ENCODE data around the gene BBX. TPM values are rescaled to one million over a fixed set of nuclear protein-coding genes. Genes with fewer than 3 reads are reported as not detected.

Gene BBX
- polyA plus RNA-seq, 1 donor from 2014 or later = 23.8 TPM

- TF ChIP-seq CTCF (IDR thresholded peaks at IDR 0.05; ENCODE audit: poor library complexity, severe bottlenecking) (no peak), POLR2AphosphoS5 (IDR thresholded peaks at IDR 0.05) (no peak)
- Histone ChIP-seq H3K9me2 (ENCODE audit: insufficient read depth, low read length) (no peaks in the 10 kb centered on the region), H3K9ac (ENCODE audit: low read length) (peak overlapping the region; percentile 42), H3K9me3 (ENCODE audit: low read length) (no peaks in the 10 kb centered on the region), H3K4me2 (ENCODE audit: low read length) (no peak overlapping the region), H3K27me3 (ENCODE audit: insufficient read depth, low read depth, low read length) (no peaks in the 10 kb centered on the region), H3K79me2 (replicated peaks; ENCODE audit: insufficient read depth, low read length) (peaks cover 5% of the 10 kb centered on the region), H3K4me3 (ENCODE audit: low read length) (no peak overlapping the region), H3K36me3 (ENCODE audit: insufficient read depth, low read length) (no peaks in the 10 kb centered on the region), H2AFZ (ENCODE audit: low read depth, low read length) (no peak overlapping the region), H4K20me1 (ENCODE audit: insufficient read depth) (no peaks in the 10 kb centered on the region), H3K27ac (ENCODE audit: low read length) (peak overlapping the region; percentile 85), H3F3A (ENCODE audit: insufficient read depth, low read length, poor library complexity, severe bottlenecking) (peaks cover 4% of the 10 kb centered on the region)
Observed at GRCh38 chr3:107620534-107620933, 97.8 kb downstream of the BBX start.

- peak overlapping the region; percentile 42 for H3K9ac ChIP-seq (ENCODE audit: low read length)
- H3K27ac ChIP-seq (ENCODE audit: low read length) = peak overlapping the region; percentile 85
- H3K79me2 ChIP-seq (replicated peaks; ENCODE audit: insufficient read depth, low read length) = peaks cover 5% of the 10 kb centered on the region
- no peaks in the 10 kb centered on the region for H3K36me3 ChIP-seq (ENCODE audit: insufficient read depth, low read length)
- H4K20me1 ChIP-seq (ENCODE audit: insufficient read depth) = no peaks in the 10 kb centered on the region
- H3K4me3 ChIP-seq (ENCODE audit: low read length) = peak overlapping the region; percentile 33
- H3K9me3 ChIP-seq (ENCODE audit: low read length) = no peaks in the 10 kb centered on the region
- H3F3A ChIP-seq (ENCODE audit: insufficient read depth, low read length, poor library complexity, severe bottlenecking) = peaks cover 4% of the 10 kb centered on the region
- no peaks in the 10 kb centered on the region for H3K27me3 ChIP-seq (ENCODE audit: insufficient read depth, low read depth, low read length)
- H2AFZ ChIP-seq (ENCODE audit: low read depth, low read length) = no peak overlapping the region
- peak overlapping the region; percentile 32 for H3K4me2 ChIP-seq (ENCODE audit: low read length)
- no peaks in the 10 kb centered on the region for H3K9me2 ChIP-seq (ENCODE audit: insufficient read depth, low read length)
- TF ChIP-seq POLR2AphosphoS5 (IDR thresholded peaks at IDR 0.05) (peak; percentile 59), EZH2 (IDR thresholded peaks at IDR 0.05; ENCODE audit: borderline replicate concordance, insufficient read depth, low read length, poor library complexity, severe bottlenecking) (no peak), MXI1 (conservative IDR thresholded peaks at IDR 0.05; ENCODE audit: poor library complexity, severe bottlenecking) (no peak), TAF1 (IDR thresholded peaks at IDR 0.05; ENCODE audit: low read depth) (no peak), EP300 (conservative IDR thresholded peaks at IDR 0.05; ENCODE audit: poor library complexity, severe bottlenecking) (peak; percentile 93)
Observed at GRCh38 chr3:107621465-107621864, 98.7 kb downstream of the BBX start.

DNA sequence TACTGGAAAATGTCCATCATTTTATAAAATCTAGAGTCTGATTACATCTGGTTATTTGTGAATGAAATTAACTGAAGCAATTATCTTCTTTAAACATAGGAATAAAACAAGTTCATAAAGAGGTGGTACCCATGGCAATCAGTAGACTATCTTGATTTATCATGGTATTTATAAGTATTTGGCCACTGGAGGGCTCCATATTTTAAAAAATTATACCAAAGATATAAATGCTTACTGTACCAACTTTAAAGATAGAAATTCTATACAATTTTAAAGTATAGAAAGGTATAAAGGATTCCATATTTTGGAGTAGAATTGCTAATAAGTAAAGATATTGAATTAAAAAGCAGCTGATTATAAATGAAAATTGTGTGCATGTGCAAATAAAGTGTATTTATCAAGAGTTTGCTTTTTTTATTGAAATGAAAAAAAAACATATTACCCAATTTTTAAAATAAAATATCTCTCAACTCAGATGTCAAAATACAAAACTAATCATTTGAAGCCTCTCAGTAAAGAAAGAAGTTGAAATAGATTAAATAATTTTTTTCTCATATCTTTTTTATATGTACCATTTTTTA is 105.3 kb downstream of the BBX start:
- H3K27ac ChIP-seq (ENCODE audit: low read length) = no peak overlapping the region
- TF ChIP-seq SMC3 (conservative IDR thresholded peaks at IDR 0.05; ENCODE audit: poor library complexity) = no peak
- no peak for TF ChIP-seq RAD21 (conservative IDR thresholded peaks at IDR 0.05)
- peak; percentile 19 for TF ChIP-seq CTCF (IDR thresholded peaks at IDR 0.05; ENCODE audit: poor library complexity, severe bottlenecking)
- TF ChIP-seq POLR2AphosphoS5 (IDR thresholded peaks at IDR 0.05) = no peak
- TF ChIP-seq EP300 (conservative IDR thresholded peaks at IDR 0.05; ENCODE audit: poor library complexity, severe bottlenecking) = no peak
- TF ChIP-seq REST (IDR thresholded peaks at IDR 0.05; ENCODE audit: borderline replicate concordance) = no peak
- H3K4me3 ChIP-seq (ENCODE audit: low read length) = no peak overlapping the region
- H3K27me3 ChIP-seq (ENCODE audit: insufficient read depth, low read depth, low read length) = no peaks in the 10 kb centered on the region
- H3K9me2 ChIP-seq (ENCODE audit: insufficient read depth, low read length) = no peaks in the 10 kb centered on the region
- no peaks in the 10 kb centered on the region for H3K9me3 ChIP-seq (ENCODE audit: low read length)
- H2AFZ ChIP-seq (ENCODE audit: low read depth, low read length) = no peak overlapping the region
- H3K4me2 ChIP-seq (ENCODE audit: low read length) = no peak overlapping the region
- no peak overlapping the region for H3K9ac ChIP-seq (ENCODE audit: low read length)
- peaks cover 4% of the 10 kb centered on the region for H3K79me2 ChIP-seq (replicated peaks; ENCODE audit: insufficient read depth, low read length)
- H3K36me3 ChIP-seq (ENCODE audit: insufficient read depth, low read length) = no peaks in the 10 kb centered on the region
- H3F3A ChIP-seq (ENCODE audit: insufficient read depth, low read length, poor library complexity, severe bottlenecking) = no peaks in the 10 kb centered on the region
- H4K20me1 ChIP-seq (ENCODE audit: insufficient read depth) = no peaks in the 10 kb centered on the region

Data from neural cell (in vitro differentiated cells).